ENCODE data around the gene MNS1.

- TF ChIP-seq POLR2AphosphoS5 (IDR thresholded peaks at IDR 0.05; ENCODE audit: borderline replicate concordance, low read depth, low read length), result no peak
- no peak for TF ChIP-seq EZH2 (IDR thresholded peaks at IDR 0.05)
These were observed 8.1 kb upstream of the MNS1 start for GRCh38 chr15:56473017-56473416.
